Measurements from ENCODE around the gene ZNF497. TPM values are rescaled to one million over a fixed set of nuclear protein-coding genes. Genes with fewer than 3 reads are reported as not detected.

The ZNF497 gene
- total and polyA plus RNA-seq, 12 donors: 0.20 to 8.1 (median 1.6) TPM

- DNase-seq: no peak
- Histone ChIP-seq H3K27me3 (no peaks in the 10 kb centered on the region), H3K9me3 (replicated peaks in 1 of 3) (no peaks in the 10 kb centered on the region), H3K27ac (no peak overlapping the region), H3K4me1 (replicated peaks in 1 of 2) (no peaks in the 10 kb centered on the region), H3K4me3 (no peak overlapping the region), H3K36me3 (replicated peaks in 1 of 2) (peaks cover 0 to 31% of the 10 kb centered on the region in 2 donors)
- intact Hi-C loops (cut with DNase I): no loop called here
- TF ChIP-seq POLR2A (IDR thresholded peaks at IDR 0.05) (no peak), CTCF (IDR thresholded peaks at IDR 0.05) (peak in 1 of 6 experiments; percentile 6)
- WGBS, 4 donors: 57 to 85% (median 77%) methylated on average over 12 to 30 of the region's 30 CpGs
Observed at GRCh38 chr19:58338825-58339558, 23.6 kb downstream of the ZNF497 start.

GRCh38 chr19:58338336-58338735, 24.2 kb downstream of the ZNF497 start:
- H3K9me3 ChIP-seq (replicated peaks in 1 of 3): no peaks in the 10 kb centered on the region
- WGBS, 4 donors: 97 to 100% (median 98%) methylated on average over 8 to 11 of the region's 11 CpGs
- no peaks in the 10 kb centered on the region for H3K27me3 ChIP-seq
- no peak for DNase-seq
- no peak overlapping the region for H3K27ac ChIP-seq
- no peaks in the 10 kb centered on the region for H3K4me1 ChIP-seq (replicated peaks in 1 of 2)
- peaks cover 0 to 31% of the 10 kb centered on the region in 2 donors for H3K36me3 ChIP-seq (replicated peaks in 1 of 2)
- TF ChIP-seq POLR2A (IDR thresholded peaks at IDR 0.05) (no peak), CTCF (IDR thresholded peaks at IDR 0.05) (no peak)
- intact Hi-C loops (cut with DNase I): no loop called here
- no peak overlapping the region for H3K4me3 ChIP-seq

GRCh38 chr19:58336820-58337219, 25.7 kb downstream of the ZNF497 start:
- no peaks in the 10 kb centered on the region for H3K9me3 ChIP-seq (replicated peaks in 1 of 3)
- DNase-seq: no peak
- H3K4me1 ChIP-seq (replicated peaks in 1 of 2): no peaks in the 10 kb centered on the region
- H3K36me3 ChIP-seq (replicated peaks in 1 of 2): peaks cover 0 to 31% of the 10 kb centered on the region in 2 donors
- TF ChIP-seq POLR2A (IDR thresholded peaks at IDR 0.05): no peak
- TF ChIP-seq CTCF (IDR thresholded peaks at IDR 0.05): no peak
- no peak overlapping the region for H3K27ac ChIP-seq
- H3K27me3 ChIP-seq: no peaks in the 10 kb centered on the region
- no peak overlapping the region for H3K4me3 ChIP-seq
- WGBS, 4 donors: 96 to 99% (median 97%) methylated on average over 3 to 4 of the region's 4 CpGs
- intact Hi-C loops (cut with DNase I): no loop called here

- H3K9me3 ChIP-seq (replicated peaks in 1 of 3): no peaks in the 10 kb centered on the region
- no peaks in the 10 kb centered on the region for H3K27me3 ChIP-seq
- H3K36me3 ChIP-seq (replicated peaks in 1 of 2): peaks cover 0 to 31% of the 10 kb centered on the region in 2 donors
- intact Hi-C loops (cut with DNase I): no loop called here
- DNase-seq: no peak
- no peaks in the 10 kb centered on the region for H3K4me1 ChIP-seq (replicated peaks in 1 of 2)
- WGBS, 4 donors: 83 to 100% (median 100%) methylated on average over 1 of the region's 1 CpG
- no peak overlapping the region for H3K4me3 ChIP-seq
- no peak overlapping the region for H3K27ac ChIP-seq
- no peak for TF ChIP-seq POLR2A (IDR thresholded peaks at IDR 0.05)
- no peak for TF ChIP-seq CTCF (IDR thresholded peaks at IDR 0.05)
Observed at GRCh38 chr19:58336216-58336615, 26.3 kb downstream of the ZNF497 start.

Measured in adrenal gland (tissue), 12 donors.